Measurements from ENCODE around the gene RSBN1L. TPM values are rescaled to one million over a fixed set of nuclear protein-coding genes. Genes with fewer than 3 reads are reported as not detected.

The RSBN1L gene
- polyA plus RNA-seq, 1 donor (not counting 4 experiments of a cell fraction or from before 2014, with no cell fraction given), result 9.6 TPM

GRCh38 chr7:77796960-77797359 lies 100.7 kb downstream of the RSBN1L start:
- Histone ChIP-seq H3K79me2 (ENCODE audit: control insufficient read depth, insufficient read depth, low read length) (peaks cover 61% of the 10 kb centered on the region), H2AFZ (ENCODE audit: control insufficient read depth, low read length) (no peak overlapping the region), H3K27ac (ENCODE audit: control insufficient read depth, insufficient read depth, low read length) (peak overlapping the region; percentile 91), H3K9ac (ENCODE audit: control insufficient read depth, extremely low read depth, insufficient read depth, low read length) (peak overlapping the region; percentile 92), H3K36me3 (ENCODE audit: control insufficient read depth in 2 of 2, extremely low read depth in 1 of 2, insufficient read depth in 2 of 2, low read length in 2 of 2) (peaks cover 2 to 4% of the 10 kb centered on the region in 2 experiments), H3K27me3 (ENCODE audit: control insufficient read depth, extremely low read depth, insufficient read depth, low read length) (no peaks in the 10 kb centered on the region), H3K4me2 (ENCODE audit: control insufficient read depth, extremely low read depth, insufficient read depth, low read depth, low read length) (peak overlapping the region; percentile 98), H3K9me1 (ENCODE audit: control insufficient read depth, extremely low read depth, insufficient read depth, low read length) (no peaks in the 10 kb centered on the region), H3K9me3 (ENCODE audit: control insufficient read depth, low read depth, low read length) (no peaks in the 10 kb centered on the region), H3K4me1 (ENCODE audit: control insufficient read depth, extremely low read depth, insufficient read depth, low read length) (peaks cover 17% of the 10 kb centered on the region), H3K4me3 (ENCODE audit: control insufficient read depth in 2 of 3, extremely low read depth in 1 of 3, insufficient read depth in 2 of 3, low read depth in 1 of 3, low read length in 3 of 3) (peak overlapping the region; percentile 77 to 93 (median 89)), H4K20me1 (ENCODE audit: control insufficient read depth, extremely low read depth, insufficient read depth, low read length) (peaks cover 2% of the 10 kb centered on the region)
- dilution Hi-C loops (cut with MboI; ENCODE audit: extremely low pct_ligation_motif_present, low sequenced_read_pairs), result no loop called here
- TF ChIP-seq CTCF (optimal IDR thresholded peaks at IDR 0.05 in 1 of 3, IDR thresholded peaks at IDR 0.05 in 1 of 3, conservative IDR thresholded peaks at IDR 0.05 in 1 of 3; ENCODE audit: extremely low read depth in 1 of 3, insufficient read depth in 2 of 3, low read length in 3 of 3) (no peak), EZH2 (IDR thresholded peaks at IDR 0.05; ENCODE audit: low read length) (no peak)
- no peak for DNase-seq (ENCODE audit: low read depth, low spot score)
- FAIRE-seq, result no peak

- H3K9me3 ChIP-seq (ENCODE audit: control insufficient read depth, low read depth, low read length), result no peaks in the 10 kb centered on the region
- peak overlapping the region; percentile 98 for H3K4me2 ChIP-seq (ENCODE audit: control insufficient read depth, extremely low read depth, insufficient read depth, low read depth, low read length)
- H3K27ac ChIP-seq (ENCODE audit: control insufficient read depth, insufficient read depth, low read length), result peak overlapping the region; percentile 91
- DNase-seq (ENCODE audit: low read depth, low spot score) (no peak), FAIRE-seq (no peak)
- H3K4me1 ChIP-seq (ENCODE audit: control insufficient read depth, extremely low read depth, insufficient read depth, low read length), result peaks cover 17% of the 10 kb centered on the region
- H3K4me3 ChIP-seq (ENCODE audit: control insufficient read depth in 2 of 3, extremely low read depth in 1 of 3, insufficient read depth in 2 of 3, low read depth in 1 of 3, low read length in 3 of 3), result peak overlapping the region; percentile 77 to 93 (median 89)
- dilution Hi-C loops (cut with MboI; ENCODE audit: extremely low pct_ligation_motif_present, low sequenced_read_pairs), result no loop called here
- H3K9ac ChIP-seq (ENCODE audit: control insufficient read depth, extremely low read depth, insufficient read depth, low read length), result peak overlapping the region; percentile 92
- H3K9me1 ChIP-seq (ENCODE audit: control insufficient read depth, extremely low read depth, insufficient read depth, low read length), result no peaks in the 10 kb centered on the region
- no peak for TF ChIP-seq EZH2 (IDR thresholded peaks at IDR 0.05; ENCODE audit: low read length)
- TF ChIP-seq CTCF (optimal IDR thresholded peaks at IDR 0.05 in 1 of 3, IDR thresholded peaks at IDR 0.05 in 1 of 3, conservative IDR thresholded peaks at IDR 0.05 in 1 of 3; ENCODE audit: extremely low read depth in 1 of 3, insufficient read depth in 2 of 3, low read length in 3 of 3), result no peak
- peaks cover 2% of the 10 kb centered on the region for H4K20me1 ChIP-seq (ENCODE audit: control insufficient read depth, extremely low read depth, insufficient read depth, low read length)
- H2AFZ ChIP-seq (ENCODE audit: control insufficient read depth, low read length), result peak overlapping the region; percentile 95
- no peaks in the 10 kb centered on the region for H3K27me3 ChIP-seq (ENCODE audit: control insufficient read depth, extremely low read depth, insufficient read depth, low read length)
- H3K79me2 ChIP-seq (ENCODE audit: control insufficient read depth, insufficient read depth, low read length), result peaks cover 66% of the 10 kb centered on the region
- H3K36me3 ChIP-seq (ENCODE audit: control insufficient read depth in 2 of 2, extremely low read depth in 1 of 2, insufficient read depth in 2 of 2, low read length in 2 of 2), result peaks cover 2 to 4% of the 10 kb centered on the region in 2 experiments
Measured at GRCh38 chr7:77797734-77798393, 101.6 kb downstream of the RSBN1L start.

Measured in keratinocyte (primary cell).